Activated CD4-positive, alpha-beta T cell treated with anti-CD3 and anti-CD28 coated beads, Interleukin-2, Interleukin-6, amounts not matched to agents 100 ng/mL and 50 ng/mL, durations not matched to agents 16 hours and 8 hours (primary cell): ENCODE measurements around the gene CCDC88C.

ENCODE experiments used
- DNase-seq: peaks from one replicate; pipeline ENCODE4 v3.0.0-alpha.2; 2020

Gene CCDC88C

DNA sequence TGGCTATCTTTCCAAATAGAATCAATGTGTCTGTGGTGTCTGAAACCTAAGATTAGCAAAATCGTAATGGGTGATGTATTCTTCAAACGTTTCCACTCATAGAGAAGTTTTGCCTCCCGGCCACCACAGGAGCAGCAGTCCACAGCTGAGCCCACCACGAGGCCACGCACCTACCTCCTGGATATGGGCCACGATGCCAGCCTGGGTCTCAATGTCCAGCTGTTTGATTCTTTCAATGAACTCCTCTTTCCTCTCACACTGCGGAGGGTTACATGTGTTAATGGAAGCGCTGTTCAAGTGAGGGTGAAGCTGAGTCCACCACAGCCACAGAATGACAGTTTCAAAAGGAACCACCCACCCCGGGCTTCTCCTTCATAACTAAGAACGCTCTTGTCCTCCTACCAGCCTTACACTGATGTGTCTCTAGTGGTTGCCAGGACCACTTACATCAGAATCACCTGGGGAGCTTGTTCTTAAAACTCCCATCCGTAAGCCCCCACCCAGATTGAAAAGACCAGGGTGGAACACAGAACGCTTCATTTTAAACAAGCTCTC, 75.3 kb downstream of the CCDC88C start:
- DNase-seq = no peak

DNA sequence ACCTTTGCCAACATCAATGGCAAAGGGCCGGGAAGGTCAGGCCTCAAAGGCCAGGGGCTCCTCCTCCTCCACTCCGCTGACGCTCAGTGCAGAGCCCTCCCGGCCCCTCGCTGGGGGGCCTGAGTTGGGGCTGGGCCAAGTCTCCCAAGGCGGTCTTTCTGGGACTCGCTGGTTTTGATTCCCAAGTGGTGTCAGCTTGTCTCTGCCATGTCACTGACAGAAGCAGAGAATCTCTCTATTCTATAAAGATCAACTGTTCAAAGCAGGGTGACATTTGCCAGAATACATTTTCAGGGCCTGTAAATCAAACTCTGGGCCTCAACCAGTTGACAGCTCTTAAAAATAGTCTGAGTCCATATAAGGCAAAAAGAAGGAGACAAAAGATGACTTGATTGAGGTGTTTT, 75.9 kb downstream of the CCDC88C start:
- DNase-seq = no peak

DNA sequence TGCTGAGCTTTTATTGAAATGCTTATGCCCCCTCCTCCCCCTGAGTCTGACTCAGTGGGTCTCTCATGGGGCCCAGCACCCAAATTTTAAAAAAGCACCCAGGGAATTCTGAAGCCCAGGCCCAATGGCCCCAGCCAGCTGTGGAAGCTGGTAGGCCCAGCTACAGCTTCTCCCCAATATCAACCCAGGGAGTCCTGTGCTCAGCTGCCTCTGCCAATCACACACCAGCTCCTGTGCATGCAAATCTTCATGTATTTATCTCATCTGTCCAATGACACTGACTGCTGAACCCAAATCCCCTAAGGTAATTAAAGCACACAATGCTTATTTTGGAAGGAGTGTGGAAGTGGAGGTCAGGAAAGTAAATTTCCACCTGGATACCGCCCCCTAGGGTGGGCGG, 76.3 kb downstream of the CCDC88C start:
- no peak for DNase-seq

DNA sequence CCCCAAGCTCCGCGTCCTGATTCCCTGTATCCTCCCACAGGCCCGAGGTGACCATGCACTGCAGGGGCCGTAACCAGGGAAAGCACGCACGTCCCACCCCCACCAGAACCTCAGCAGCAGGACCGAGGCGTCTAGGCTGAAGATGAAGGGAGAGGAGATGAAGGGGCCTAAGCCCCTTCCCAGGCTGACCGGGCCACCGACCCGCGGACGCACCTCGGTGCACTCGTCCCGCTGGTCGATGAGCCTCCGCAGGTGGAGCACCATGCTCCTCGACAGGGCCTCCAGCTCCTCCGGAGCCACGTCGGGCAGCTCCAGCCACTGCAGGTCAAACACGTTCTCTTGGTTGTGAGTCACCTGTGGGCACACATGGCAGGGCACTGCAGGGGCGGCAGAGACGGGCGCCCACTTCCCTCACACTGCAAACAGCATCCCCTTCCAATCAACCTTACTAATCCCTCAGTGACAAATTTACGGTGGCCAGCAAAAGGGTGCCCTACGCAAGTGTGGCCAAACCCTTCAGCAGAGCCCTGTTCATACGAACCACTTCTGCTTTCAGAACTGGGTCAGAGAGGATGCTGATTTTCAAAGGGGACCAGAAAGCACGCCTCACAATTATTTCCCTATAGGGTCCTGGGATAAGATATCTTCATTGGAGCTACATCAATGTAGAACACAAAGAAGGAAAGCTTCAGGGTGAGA, 77.8 kb downstream of the CCDC88C start:
- no peak for DNase-seq

DNA sequence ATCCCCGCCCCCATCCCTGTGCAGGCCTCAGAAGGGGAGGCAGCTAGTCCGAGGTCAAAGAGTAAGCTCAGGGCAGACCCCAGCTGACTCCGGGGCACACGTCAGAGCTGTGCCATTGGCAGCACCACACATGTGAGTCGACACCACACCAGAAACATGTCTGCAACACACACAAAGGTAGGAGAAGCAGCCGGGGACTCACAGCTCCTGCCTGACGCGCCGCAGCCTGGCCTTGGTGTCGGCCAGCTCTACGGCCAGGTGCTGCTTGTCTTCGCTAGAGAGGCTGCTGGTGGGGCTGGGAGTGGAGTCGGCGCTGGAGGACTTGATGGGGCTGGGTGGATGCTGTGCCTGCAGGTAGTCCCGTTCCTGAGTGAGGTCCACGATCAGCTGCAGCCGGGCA, 78.5 kb downstream of the CCDC88C start:
- DNase-seq = no peak

DNA sequence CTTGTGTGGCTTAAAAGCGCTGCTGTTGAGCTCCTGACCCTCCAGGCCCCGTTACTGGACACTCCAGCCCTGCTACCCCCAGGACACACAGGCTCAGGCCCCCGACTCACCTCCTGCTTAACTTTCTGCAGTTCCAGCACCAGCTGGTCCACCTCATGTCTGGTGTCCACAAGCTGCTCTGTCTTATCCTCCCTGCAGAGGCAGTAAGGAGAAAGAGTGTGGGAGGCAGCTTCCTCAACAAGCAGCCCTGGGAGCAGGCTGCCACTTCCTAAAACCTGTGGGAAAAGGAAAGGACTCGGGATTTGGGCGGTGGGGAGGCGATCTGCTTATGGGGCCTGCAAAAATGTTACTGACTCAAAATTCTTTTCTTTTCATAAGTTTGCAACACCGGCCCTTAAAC, 79.2 kb downstream of the CCDC88C start:
- no peak for DNase-seq

DNA sequence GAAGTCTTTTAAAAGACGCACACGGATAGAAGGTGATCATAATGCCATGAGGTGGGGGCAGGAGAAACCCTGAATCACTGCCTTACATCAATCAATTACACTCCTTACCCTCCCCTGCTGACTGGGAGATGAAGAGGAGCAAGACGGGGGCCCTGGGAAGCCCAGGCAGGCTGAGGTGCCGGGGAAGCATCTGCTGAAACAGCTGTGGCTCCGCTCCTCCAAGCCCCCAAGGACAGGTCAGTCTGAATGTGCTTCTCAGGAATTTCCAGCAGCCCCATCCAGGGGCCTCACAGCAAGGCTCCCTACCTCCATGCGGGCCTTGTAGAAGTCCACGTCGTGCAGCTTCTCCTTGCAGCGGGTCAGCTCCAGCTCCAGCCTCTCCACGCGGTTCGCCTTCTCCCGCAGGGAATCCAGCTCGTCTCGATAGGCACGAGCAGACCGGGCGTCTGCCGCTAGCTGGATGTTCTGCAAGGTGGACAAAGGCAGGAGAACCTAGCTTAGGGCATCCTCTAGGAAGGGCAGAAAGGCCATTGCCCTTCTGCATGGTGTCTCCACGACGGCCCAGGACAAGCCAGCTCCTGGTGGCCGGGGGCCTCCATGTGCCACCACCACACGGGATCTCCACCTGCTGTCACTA, 79.8 kb downstream of the CCDC88C start:
- DNase-seq = no peak

DNA sequence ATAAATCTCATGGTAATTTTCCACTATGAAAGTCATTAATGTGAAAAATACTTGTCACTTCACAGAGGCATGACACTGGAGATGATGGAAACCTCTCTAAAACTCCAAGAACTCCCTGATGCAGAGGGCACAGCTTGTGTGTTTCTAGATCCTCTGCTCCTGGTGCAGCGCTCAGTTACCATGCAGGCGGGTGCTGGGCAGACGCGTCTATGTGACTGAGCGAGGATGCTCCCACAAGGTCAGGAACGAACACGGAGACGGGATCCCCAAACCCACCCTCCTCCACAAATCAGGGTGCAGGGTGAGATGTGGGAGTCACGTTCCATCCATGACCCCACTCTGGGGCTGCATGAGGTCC, 81.5 kb downstream of the CCDC88C start:
- no peak for DNase-seq

DNA sequence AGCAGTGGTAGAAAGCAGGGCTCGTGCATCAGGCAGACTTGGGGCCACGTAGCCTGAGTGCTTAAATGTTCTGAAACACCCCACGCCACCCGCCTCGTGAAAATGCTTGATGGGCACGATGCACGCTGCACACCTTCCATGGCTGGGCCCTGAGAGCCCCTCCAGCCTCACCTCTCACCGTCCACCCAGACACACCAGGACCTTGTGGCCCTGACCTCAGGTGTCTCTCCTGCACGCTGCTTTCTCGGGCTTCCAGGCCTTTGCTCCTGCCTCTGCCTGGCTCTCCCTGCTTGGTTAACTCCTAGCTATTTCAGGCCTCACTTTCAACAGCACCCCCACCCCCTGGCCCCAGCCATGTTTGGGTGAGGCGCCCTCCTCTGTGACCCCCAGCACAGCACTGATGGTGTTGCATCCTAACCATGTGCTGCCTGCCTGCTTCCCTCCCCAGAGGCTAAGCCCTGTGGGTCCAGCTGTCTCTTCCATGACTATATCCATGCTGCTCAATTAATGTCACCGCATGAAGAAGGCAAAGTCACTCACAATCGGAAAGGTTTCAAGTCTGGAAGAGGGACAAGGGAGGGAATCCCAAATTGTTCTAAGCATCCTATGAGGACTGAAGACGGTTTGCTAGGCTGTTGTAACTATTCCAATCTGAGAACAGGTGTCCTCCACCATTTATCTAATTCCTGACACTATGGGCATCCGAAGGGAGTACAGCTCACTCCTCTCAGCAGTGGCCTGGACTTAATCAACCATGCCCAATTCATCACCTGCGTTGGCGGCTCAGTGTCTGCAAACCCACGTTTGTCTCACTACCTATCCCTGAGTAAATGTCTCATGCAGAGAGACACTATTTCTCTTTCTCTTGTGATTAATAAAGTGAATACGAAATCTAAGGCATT, 82.2 kb downstream of the CCDC88C start:
- DNase-seq = no peak

DNA sequence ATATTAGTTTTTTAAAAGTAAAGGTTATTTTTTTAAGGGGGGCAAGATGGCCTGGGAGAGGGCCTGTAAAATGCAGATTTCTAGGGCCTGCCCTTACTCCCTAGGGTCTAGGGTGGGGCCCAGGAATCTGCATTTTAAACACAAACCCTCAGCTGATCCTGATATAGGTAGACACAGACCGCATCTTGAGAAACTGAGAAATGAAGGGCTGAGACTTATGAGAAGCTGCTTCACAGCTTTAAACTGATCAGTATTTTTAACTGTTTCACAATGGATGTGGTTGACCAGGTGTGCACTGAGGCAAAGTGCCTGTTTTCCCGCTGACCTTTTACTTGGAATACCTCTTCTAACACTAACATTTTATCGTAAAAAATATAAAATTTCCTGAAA, 84.0 kb downstream of the CCDC88C start:
- DNase-seq = no peak

DNA sequence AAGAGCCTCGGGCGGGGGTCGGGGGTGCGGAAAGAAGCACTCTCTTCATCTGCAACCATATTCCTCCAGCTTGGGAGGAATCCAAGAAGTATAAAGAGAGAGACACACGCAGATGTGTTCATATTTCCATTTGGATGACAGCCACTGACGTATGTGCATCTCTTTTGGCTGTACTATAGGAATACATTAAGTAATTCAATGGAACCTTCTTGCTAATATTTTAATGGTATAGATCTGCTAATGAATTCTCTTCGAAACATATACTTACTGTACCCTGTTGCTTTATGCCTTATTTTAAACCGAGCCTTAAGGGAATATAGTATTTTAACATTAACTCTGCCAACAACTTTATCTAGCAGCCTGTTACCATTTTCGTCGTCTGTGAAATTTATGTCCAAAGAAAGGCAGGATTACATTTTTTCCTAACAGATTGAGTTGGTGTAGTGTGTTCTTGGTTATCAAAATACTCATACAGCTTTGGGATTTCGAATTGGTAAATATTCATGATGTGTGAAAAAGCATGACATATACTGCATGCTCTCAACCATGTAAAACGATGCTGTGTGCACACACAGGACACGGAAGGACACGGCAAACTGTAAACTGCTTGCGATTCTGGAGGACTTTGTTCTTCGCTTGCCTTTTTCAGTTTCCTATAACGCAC, 84.5 kb downstream of the CCDC88C start:
- no peak for DNase-seq

DNA sequence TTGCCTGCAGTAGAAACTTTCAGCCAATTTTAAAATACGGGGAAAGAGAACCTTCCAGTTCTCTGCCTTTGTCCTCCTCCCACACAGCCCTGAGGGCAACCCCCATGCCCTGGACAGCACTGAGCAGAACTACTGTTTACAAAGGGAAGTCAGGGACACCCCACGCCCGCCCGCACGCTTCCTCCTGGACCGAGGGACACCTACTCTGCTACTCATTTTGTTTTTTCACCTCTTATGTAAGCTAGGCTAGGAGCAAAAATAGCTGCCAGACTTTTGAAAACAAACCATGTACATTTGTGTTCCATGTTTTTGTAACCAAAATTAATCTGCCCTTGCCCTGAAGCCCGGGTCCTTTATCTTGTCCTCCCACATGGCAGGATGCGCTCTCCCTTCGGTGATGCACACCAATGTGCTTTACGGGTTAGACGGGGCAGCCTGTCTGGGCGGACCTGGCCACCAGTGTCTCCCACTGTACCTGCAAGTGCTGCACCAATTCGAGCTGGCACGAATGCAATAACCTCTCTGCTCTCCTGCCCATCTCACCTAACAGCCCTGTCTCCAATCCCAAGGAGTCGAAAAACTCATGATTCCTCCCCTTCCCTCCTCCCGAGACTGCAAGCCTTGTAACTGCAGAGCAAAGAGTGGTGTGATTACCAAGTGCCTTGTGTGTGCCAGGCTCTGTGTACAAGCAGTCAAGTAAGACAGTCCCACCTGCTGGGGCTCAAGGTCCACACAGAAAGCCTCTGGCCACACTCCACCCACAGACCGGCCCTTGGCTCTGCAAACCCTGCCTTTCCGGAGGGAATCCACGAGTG, 85.2 kb downstream of the CCDC88C start:
- DNase-seq = no peak

DNA sequence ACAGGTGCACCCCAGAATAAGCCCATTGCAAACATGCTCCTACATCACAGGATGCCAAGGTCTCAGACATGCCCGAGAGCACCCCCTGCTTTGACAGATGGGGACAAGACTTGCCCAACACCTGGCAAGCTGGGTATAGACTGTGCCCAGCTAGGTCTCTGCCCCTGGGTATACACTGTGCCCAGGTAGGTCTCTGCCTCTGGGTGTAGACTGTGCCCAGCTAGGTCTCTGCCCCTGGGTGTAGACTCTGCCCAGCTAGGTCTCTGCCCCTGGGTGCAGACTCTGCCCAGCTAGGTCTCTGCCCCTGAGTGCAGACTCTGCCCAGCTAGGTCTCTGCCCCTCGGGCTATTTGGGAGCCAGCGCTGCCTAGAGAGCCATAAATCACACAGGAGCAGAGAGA, 85.9 kb downstream of the CCDC88C start:
- no peak for DNase-seq

DNA sequence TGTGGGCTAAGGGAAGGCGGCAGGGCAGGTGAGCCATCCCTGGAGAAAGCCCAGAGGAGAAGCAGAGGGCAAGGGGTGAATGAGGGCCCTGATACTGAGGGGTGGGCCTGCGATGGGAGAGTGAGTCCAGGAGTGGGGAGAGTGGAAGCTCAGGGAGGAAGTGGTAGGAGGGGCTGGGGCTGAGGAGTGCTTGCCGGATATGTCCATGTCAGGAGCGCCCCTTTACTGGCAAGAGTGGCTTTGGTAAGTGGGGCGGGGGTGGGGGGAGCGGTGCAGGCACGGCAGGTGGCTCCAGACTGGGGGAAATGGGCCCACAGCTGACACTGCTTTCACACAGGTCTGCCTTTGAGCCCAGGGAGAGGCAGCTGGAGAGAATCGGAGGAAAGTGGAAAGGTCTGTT, 86.8 kb downstream of the CCDC88C start:
- DNase-seq = no peak

DNA sequence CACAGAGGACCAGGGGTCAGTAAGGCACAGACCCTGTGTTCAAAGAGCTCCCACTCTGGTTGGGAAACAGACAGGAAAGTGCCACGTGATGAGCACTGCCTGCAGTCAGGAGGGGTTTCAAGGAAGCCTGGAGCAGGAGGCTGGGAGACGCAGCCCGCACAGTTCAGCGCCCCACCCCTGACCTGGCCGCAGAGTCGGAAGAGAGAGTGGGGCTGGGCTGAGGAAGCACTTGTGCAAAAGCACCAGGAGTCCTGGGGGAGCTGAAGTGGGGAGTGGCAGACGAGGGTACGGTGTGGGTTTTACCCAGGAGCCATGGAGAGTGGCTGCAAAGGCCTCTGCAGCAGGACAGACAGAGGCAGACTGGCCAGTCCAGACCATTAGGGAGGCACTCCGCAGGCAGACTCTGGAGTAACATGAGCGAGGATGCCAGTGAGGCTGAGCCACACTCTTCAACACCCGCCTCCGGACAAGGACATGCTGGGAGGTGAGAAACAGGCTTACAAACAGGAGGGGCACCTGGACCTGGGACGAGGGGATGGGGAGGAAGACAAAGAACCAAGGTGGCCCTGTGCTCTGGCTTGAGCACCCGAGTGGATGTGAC, 87.4 kb downstream of the CCDC88C start:
- no peak for DNase-seq

DNA sequence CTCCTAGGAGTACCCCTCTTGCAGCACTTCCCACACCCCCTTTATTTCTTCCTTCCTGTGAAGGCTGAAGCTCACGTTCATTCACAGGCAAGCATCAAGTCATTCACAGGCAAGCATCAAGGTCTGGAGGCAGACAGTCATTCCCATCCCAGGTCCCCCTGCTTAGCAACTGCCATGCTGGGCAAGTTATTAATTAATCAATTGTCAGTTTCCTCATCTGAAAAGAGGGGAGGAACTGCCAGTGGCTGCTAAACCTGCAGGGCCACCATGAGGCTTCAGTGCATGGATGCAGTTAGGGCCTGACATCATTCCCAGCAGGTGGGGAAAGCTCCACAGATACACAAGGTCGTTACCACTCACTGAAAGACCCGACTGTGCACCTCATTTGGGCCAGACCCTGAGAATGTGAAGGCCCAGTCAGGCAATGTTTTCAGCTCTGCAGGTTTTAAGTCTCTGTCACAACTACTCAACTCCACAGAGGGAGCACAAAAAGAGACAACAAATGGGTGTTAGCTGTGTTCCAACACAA, 88.1 kb downstream of the CCDC88C start:
- DNase-seq = no peak

DNA sequence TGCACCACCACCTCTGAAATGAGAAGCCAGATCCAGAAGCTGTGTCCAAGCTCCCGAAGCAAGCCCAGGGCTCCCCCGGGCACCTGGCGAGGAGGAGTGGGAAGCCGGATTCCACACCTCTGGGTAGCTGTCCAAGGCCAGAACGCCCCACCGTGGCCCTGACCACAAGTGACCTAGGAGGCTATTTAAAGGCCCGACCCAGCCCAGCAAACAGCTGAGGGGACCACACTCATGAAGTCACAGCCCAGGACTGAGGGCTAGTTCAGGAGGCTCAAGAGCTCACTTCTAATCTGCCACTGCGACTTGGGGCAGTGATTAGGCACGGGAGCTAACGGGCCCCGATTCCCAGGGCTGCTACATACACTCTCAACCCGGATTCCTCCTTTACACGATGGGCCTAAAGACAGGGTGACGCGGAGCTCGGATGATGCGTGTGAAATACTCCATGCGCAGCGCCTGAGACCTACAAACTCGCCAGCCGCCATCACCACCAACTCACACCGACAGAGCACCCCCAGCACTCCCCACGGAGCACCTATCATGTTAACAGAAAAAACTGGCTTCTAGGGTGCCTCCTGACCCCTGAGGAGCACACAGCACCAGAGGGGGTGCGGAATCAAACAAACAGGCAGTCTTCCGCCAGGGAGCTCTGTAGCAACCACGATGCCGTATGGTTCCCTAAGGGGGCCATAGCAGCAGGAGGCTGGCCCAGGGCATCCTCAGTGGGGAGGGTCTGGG, 89.1 kb downstream of the CCDC88C start:
- DNase-seq = no peak

DNA sequence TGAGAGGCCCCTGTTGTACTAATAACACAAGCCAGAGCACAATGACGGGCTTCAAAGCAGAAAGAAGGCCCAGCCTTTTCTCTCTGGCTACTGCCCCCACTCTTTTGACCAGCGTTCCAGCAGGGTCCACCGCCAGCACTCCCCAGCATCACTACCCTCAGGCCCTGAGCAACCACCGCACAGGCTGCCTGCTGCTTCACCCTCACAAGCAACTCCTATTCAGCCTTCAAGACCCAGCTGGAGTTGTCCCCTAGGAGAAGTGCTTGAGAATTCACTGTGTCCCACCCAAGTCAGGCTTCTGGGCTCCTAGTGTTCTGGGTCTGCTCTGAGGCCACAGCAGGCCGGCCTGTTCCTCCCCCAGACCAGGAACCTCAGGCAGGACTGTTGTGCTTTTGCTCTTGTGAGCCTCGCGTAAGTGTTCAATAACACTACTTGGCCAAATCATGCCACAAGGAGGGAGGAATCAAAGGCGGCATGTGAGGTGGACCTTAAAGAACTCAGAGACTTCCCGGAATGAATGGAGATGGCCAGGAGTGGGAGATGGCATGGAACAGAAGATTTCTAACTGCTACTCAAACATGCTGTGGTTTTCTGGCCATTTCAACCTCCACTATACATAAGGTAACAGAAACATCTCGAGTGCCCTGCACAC, 89.8 kb downstream of the CCDC88C start:
- DNase-seq = no peak

DNA sequence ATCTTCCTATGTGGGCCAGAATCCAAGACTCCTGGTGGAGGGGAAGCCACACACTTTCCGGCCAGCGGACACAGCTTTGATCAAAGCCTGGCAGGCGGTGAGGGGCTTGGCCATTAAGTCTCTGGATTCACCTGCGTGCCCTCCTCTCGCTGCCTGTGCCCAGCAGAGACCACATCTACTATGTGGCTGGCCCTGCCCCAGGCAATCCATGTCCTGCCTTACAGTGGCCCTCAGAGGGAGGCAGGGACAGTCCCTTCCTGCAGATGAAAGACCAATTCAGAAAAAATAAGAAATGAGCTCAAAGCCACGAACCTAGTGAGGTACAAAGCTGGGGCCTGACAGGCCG, 90.4 kb downstream of the CCDC88C start:
- DNase-seq = no peak

DNA sequence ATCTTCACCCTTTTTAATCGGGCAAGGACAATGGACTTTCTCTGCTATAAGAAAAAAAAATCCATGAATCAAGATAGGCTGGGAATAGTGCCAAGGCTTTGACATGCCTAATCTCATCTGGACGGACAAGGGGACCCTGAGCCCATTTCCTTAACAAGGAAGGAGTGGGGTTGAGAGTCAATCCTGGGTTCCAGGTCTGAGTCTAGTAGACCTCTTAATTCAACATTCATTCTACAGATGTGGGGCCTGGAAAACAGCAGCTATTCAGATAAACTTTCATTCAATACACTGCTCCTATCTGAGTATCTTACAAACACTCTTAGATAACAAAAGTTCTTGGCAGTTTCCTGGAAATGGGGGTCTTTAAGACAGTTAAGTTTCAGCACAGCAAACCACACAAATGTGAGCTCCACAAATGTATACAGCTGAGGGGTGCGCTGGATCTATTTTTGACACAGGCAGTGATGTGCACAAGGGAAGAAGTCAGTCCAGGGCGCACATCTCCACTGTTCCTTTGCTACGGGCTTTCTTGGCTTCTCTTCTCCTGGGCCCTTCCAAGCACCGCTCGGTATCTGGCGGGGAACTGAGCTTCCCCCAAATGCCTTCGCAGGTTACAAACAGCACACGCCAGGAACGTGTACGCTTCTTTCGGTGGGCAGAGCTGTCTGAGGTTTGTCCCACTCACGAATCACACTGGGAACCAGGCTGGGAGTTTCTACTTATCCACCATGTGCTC, 90.9 kb downstream of the CCDC88C start:
- no peak for DNase-seq
